ENCODE measurements around the gene PET100. TPM values are rescaled to one million over a fixed set of nuclear protein-coding genes. Genes with fewer than 3 reads are reported as not detected.
A peak's percentile ranks its signal among the peaks of the same experiment; 100 is the strongest.

Gene PET100
- polyA plus RNA-seq, 1 donor (not counting 4 experiments of a cell fraction or from before 2014, with no cell fraction given), result 85.8 TPM

- Histone ChIP-seq H3K36me3 (ENCODE audit: control insufficient read depth in 2 of 2, extremely low read depth in 1 of 2, insufficient read depth in 2 of 2, low read length in 2 of 2) (peaks cover 0 to 8% of the 10 kb centered on the region in 2 experiments), H3K79me2 (ENCODE audit: control insufficient read depth, insufficient read depth, low read length) (peaks cover 16% of the 10 kb centered on the region), H3K4me2 (ENCODE audit: control insufficient read depth, extremely low read depth, insufficient read depth, low read depth, low read length) (no peak overlapping the region), H3K27ac (ENCODE audit: control insufficient read depth, insufficient read depth, low read length) (no peak overlapping the region), H3K4me3 (ENCODE audit: control insufficient read depth in 2 of 3, extremely low read depth in 1 of 3, insufficient read depth in 2 of 3, low read depth in 1 of 3, low read length in 3 of 3) (no peak overlapping the region), H4K20me1 (ENCODE audit: control insufficient read depth, extremely low read depth, insufficient read depth, low read length) (no peaks in the 10 kb centered on the region), H2AFZ (ENCODE audit: control insufficient read depth, low read length) (no peak overlapping the region), H3K9me1 (ENCODE audit: control insufficient read depth, extremely low read depth, insufficient read depth, low read length) (no peaks in the 10 kb centered on the region), H3K27me3 (ENCODE audit: control insufficient read depth, extremely low read depth, insufficient read depth, low read length) (peaks cover 6% of the 10 kb centered on the region), H3K4me1 (ENCODE audit: control insufficient read depth, extremely low read depth, insufficient read depth, low read length) (peaks cover 7% of the 10 kb centered on the region), H3K9ac (ENCODE audit: control insufficient read depth, extremely low read depth, insufficient read depth, low read length) (no peak overlapping the region), H3K9me3 (ENCODE audit: control insufficient read depth, low read depth, low read length) (no peaks in the 10 kb centered on the region)
- dilution Hi-C loops (cut with MboI; ENCODE audit: extremely low pct_ligation_motif_present, low sequenced_read_pairs), result no loop called here
- DNase-seq (ENCODE audit: low read depth, low spot score), result no peak
- FAIRE-seq, result no peak
- TF ChIP-seq CTCF (optimal IDR thresholded peaks at IDR 0.05 in 1 of 3, IDR thresholded peaks at IDR 0.05 in 1 of 3, conservative IDR thresholded peaks at IDR 0.05 in 1 of 3; ENCODE audit: extremely low read depth in 1 of 3, insufficient read depth in 2 of 3, low read length in 3 of 3) (peak in 1 of 3 experiments; percentile 61), EZH2 (IDR thresholded peaks at IDR 0.05; ENCODE audit: low read length) (no peak)
Observed at GRCh38 chr19:7678971-7679751, 49.6 kb downstream of the PET100 start.

GRCh38 chr19:7679771-7680605, 50.4 kb downstream of the PET100 start:
- Histone ChIP-seq H3K79me2 (ENCODE audit: control insufficient read depth, insufficient read depth, low read length) (peaks cover 16% of the 10 kb centered on the region), H3K36me3 (ENCODE audit: control insufficient read depth in 2 of 2, extremely low read depth in 1 of 2, insufficient read depth in 2 of 2, low read length in 2 of 2) (peaks cover 0 to 8% of the 10 kb centered on the region in 2 experiments), H4K20me1 (ENCODE audit: control insufficient read depth, extremely low read depth, insufficient read depth, low read length) (no peaks in the 10 kb centered on the region), H2AFZ (ENCODE audit: control insufficient read depth, low read length) (peak overlapping the region; percentile 75), H3K4me2 (ENCODE audit: control insufficient read depth, extremely low read depth, insufficient read depth, low read depth, low read length) (peak overlapping the region; percentile 50), H3K27me3 (ENCODE audit: control insufficient read depth, extremely low read depth, insufficient read depth, low read length) (peaks cover 6% of the 10 kb centered on the region), H3K27ac (ENCODE audit: control insufficient read depth, insufficient read depth, low read length) (no peak overlapping the region), H3K9me3 (ENCODE audit: control insufficient read depth, low read depth, low read length) (no peaks in the 10 kb centered on the region), H3K4me3 (ENCODE audit: control insufficient read depth in 2 of 3, extremely low read depth in 1 of 3, insufficient read depth in 2 of 3, low read depth in 1 of 3, low read length in 3 of 3) (peak overlapping the region in 1 of 3 experiments; percentile 48), H3K9me1 (ENCODE audit: control insufficient read depth, extremely low read depth, insufficient read depth, low read length) (no peaks in the 10 kb centered on the region), H3K9ac (ENCODE audit: control insufficient read depth, extremely low read depth, insufficient read depth, low read length) (no peak overlapping the region), H3K4me1 (ENCODE audit: control insufficient read depth, extremely low read depth, insufficient read depth, low read length) (peaks cover 7% of the 10 kb centered on the region)
- dilution Hi-C loops (cut with MboI; ENCODE audit: extremely low pct_ligation_motif_present, low sequenced_read_pairs), result no loop called here
- no peak for TF ChIP-seq EZH2 (IDR thresholded peaks at IDR 0.05; ENCODE audit: low read length)
- TF ChIP-seq CTCF (optimal IDR thresholded peaks at IDR 0.05 in 1 of 3, IDR thresholded peaks at IDR 0.05 in 1 of 3, conservative IDR thresholded peaks at IDR 0.05 in 1 of 3; ENCODE audit: extremely low read depth in 1 of 3, insufficient read depth in 2 of 3, low read length in 3 of 3), result no peak
- DNase-seq (ENCODE audit: low read depth, low spot score) (no peak), FAIRE-seq (no peak)
